ENCODE measurements around the gene ZNFX1. TPM values are rescaled to one million over a fixed set of nuclear protein-coding genes. Genes with fewer than 3 reads are reported as not detected.
A peak's percentile ranks its signal among the peaks of the same experiment; 100 is the strongest.

ZNFX1 gene
- polyA plus RNA-seq, 2 of the 4 experiments (the other 2 are of a cell fraction): 6.0 to 11.5 TPM

- no peaks in the 10 kb centered on the region for H3K9me3 ChIP-seq
- POLR2A ChIA-PET: no interaction called here
- CTCF ChIA-PET: interaction anchor here (1.0 to 1.1 kb wide), 2 partner anchors 21 to 52 kb away, joined by 3 read pairs; no protein-coding TSS in a partner anchor
- no peak for TF ChIP-seq PBX3 (IDR thresholded peaks at IDR 0.05)
- TF ChIP-seq KDM1A (IDR thresholded peaks at IDR 0.05; ENCODE audit: low read depth): peak; percentile 84; the same call in 1 of the 2 replicates
- no peak for DNase-seq (ENCODE audit: low read depth in 1 of 2, low spot score in 1 of 2)
- WGBS (ENCODE audit: missing lambda C conversion rate): 91% methylated on average over 1 of the region's 1 CpG
- ATAC-seq: no peak
- no peak overlapping the region for H3K4me2 ChIP-seq
- H3K4me3 ChIP-seq: no peak overlapping the region
- no peak for FAIRE-seq
- no peak overlapping the region for H3K27ac ChIP-seq
- no peaks in the 10 kb centered on the region for H3K4me1 ChIP-seq
Observed at GRCh38 chr20:49268600-49269365, 9.1 kb downstream of the ZNFX1 start.

- WGBS (ENCODE audit: missing lambda C conversion rate): 91% methylated on average over 4 of the region's 4 CpGs
- POLR2A ChIA-PET: no interaction called here
- FAIRE-seq (no peak), DNase-seq (ENCODE audit: low read depth in 1 of 2, low spot score in 1 of 2) (no peak), ATAC-seq (no peak)
- no peak overlapping the region for H3K4me2 ChIP-seq
- TF ChIP-seq HMGXB4 (CRISPR knock-in tag; IDR thresholded peaks at IDR 0.05; ENCODE audit: borderline replicate concordance) (no peak), KDM1A (IDR thresholded peaks at IDR 0.05; ENCODE audit: low read depth) (no peak), FOSB (CRISPR knock-in tag; IDR thresholded peaks at IDR 0.05) (no peak), FOXS1 (CRISPR knock-in tag; IDR thresholded peaks at IDR 0.05) (no peak), RARB (CRISPR knock-in tag; IDR thresholded peaks at IDR 0.05) (no peak), RNF2 (IDR thresholded peaks at IDR 0.05; ENCODE audit: borderline replicate concordance, low read depth) (no peak), CBX2 (IDR thresholded peaks at IDR 0.05; ENCODE audit: borderline replicate concordance, low read depth) (no peak), GATA3 (IDR thresholded peaks at IDR 0.05; ENCODE audit: borderline replicate concordance) (no peak)
- H3K9me3 ChIP-seq: no peaks in the 10 kb centered on the region
- H3K27ac ChIP-seq: no peak overlapping the region
- H3K4me3 ChIP-seq: no peak overlapping the region
- no peaks in the 10 kb centered on the region for H3K4me1 ChIP-seq
- CTCF ChIA-PET: interaction anchor here (0.8 to 1.3 kb wide), 4 partner anchors 20 to 66 kb away, joined by 3 to 4 read pairs (median 4); no protein-coding TSS in a partner anchor
Observed at GRCh38 chr20:49267327-49267726, 10.5 kb downstream of the ZNFX1 start.

GRCh38 chr20:49262444-49262843 is 15.4 kb downstream of the ZNFX1 start:
- no peak for ATAC-seq

More at GRCh38 chr20:49262444-49262843, 15.4 kb downstream of the ZNFX1 start:
- H3K4me1 ChIP-seq: peaks cover 3% of the 10 kb centered on the region; the same call in 1 of the 3 replicates
- POLR2A ChIA-PET: interaction anchor here (0.6 to 1.1 kb wide), 2 partner anchors 11 to 15 kb away, joined by 3 read pairs; partner anchors contain the start of gene ZNFX1
- FAIRE-seq: no peak
- H3K27ac ChIP-seq: no peak overlapping the region
- H3K4me3 ChIP-seq: no peak overlapping the region
- 95% methylated on average over 1 of the region's 1 CpG for WGBS (ENCODE audit: missing lambda C conversion rate)
- no peaks in the 10 kb centered on the region for H3K9me3 ChIP-seq
- H3K4me2 ChIP-seq: no peak overlapping the region
- no peak for DNase-seq (ENCODE audit: low read depth in 1 of 2, low spot score in 1 of 2)
- TF ChIP-seq NFE2L2 (conservative IDR thresholded peaks at IDR 0.05; ENCODE audit: low read length) (no peak), ELK1 (IDR thresholded peaks at IDR 0.05; ENCODE audit: low read depth, low read length) (no peak), JUNB (IDR thresholded peaks at IDR 0.05) (no peak), TFCP2L1 (CRISPR knock-in tag; IDR thresholded peaks at IDR 0.05) (no peak), HOXB13 (CRISPR knock-in tag; IDR thresholded peaks at IDR 0.05; ENCODE audit: low read depth) (no peak), GATA3 (IDR thresholded peaks at IDR 0.05; ENCODE audit: borderline replicate concordance) (no peak), PHF8 (IDR thresholded peaks at IDR 0.05; ENCODE audit: borderline replicate concordance, low read depth) (no peak), CBX8 (IDR thresholded peaks at IDR 0.05) (no peak), POLR2A (IDR thresholded peaks at IDR 0.05; ENCODE audit: low read length) (no peak), EHF (CRISPR knock-in tag; IDR thresholded peaks at IDR 0.05) (no peak), RCOR1 (IDR thresholded peaks at IDR 0.05; ENCODE audit: low read depth, low read length) (no peak), RAD21 (conservative IDR thresholded peaks at IDR 0.05 in 1 of 2, IDR thresholded peaks at IDR 0.05 in 1 of 2) (no peak), EHMT2 (IDR thresholded peaks at IDR 0.05; ENCODE audit: low read depth) (no peak), HMGXB4 (CRISPR knock-in tag; IDR thresholded peaks at IDR 0.05; ENCODE audit: borderline replicate concordance) (no peak)
- CTCF ChIA-PET: interaction anchor here (1.1 to 2.9 kb wide), 3 partner anchors 8 to 49 kb away, joined by 3 to 10 read pairs (median 5); no protein-coding TSS in a partner anchor
